Testis (tissue), 2 donors: ENCODE results near the gene PDGFB.

Experiments used
- CTCF ChIP-seq, 3 experiments: fragments of 450-650 bp in 2 of 3; fragments of 200-600 bp in 1 of 3; sonication (generic) in 1 of 3; IDR thresholded peaks; one replicate each; pipeline ENCODE4 v1.5.1; 2016 to 2019; ENCODE audit warnings: antibody characterized with exemption in 3 of 3, mild to moderate bottlenecking in 2 of 3, moderate library complexity in 1 of 3
- POLR2A ChIP-seq: fragments of 450-650 bp; IDR thresholded peaks from one replicate; pipeline ENCODE4 v1.6.1; 2017; ENCODE audit warnings: antibody characterized with exemption, mild to moderate bottlenecking, moderate library complexity

- TF ChIP-seq CTCF (IDR thresholded peaks at IDR 0.05) (no peak), POLR2A (no peak)
Measured at GRCh38 chr22:39220450-39220849, 24.3 kb downstream of the PDGFB start.
